GM08714 (cell line): ENCODE measurements around the gene ADAMTS17.

ENCODE experiments used
- H3K4me3 ChIP-seq: fragments of 200-500 bp; sonication (Bioruptor generic); 2 replicates; pipeline ENCODE4 v1.5.1; 2014; ENCODE audit warnings: mild to moderate bottlenecking, low read length, inconsistent platforms
- ZNF274 ChIP-seq: IDR thresholded peaks from 2 replicates; pipeline ENCODE4 v1.6.1; 2012; ENCODE audit warnings: mild to moderate bottlenecking, low read depth, low read length

The ADAMTS17 gene

GRCh38 chr15:100174159-100174903 lies 167.4 kb downstream of the ADAMTS17 start:
- no peak for TF ChIP-seq ZNF274
- no peak overlapping the region for H3K4me3 ChIP-seq

- no peak for TF ChIP-seq ZNF274
- H3K4me3 ChIP-seq: no peak overlapping the region
Measured at GRCh38 chr15:100172356-100173024, 169.3 kb downstream of the ADAMTS17 start.

GRCh38 chr15:100171411-100171810 lies 170.4 kb downstream of the ADAMTS17 start:
- no peak for TF ChIP-seq ZNF274
- H3K4me3 ChIP-seq: no peak overlapping the region

GRCh38 chr15:100170291-100171210 lies 171.2 kb downstream of the ADAMTS17 start:
- no peak for TF ChIP-seq ZNF274
- no peak overlapping the region for H3K4me3 ChIP-seq

- H3K4me3 ChIP-seq: no peak overlapping the region
- TF ChIP-seq ZNF274: no peak
Measured at GRCh38 chr15:100169615-100170290, 172.0 kb downstream of the ADAMTS17 start.

- no peak for TF ChIP-seq ZNF274
Measured at GRCh38 chr15:100168787-100169186, 173.0 kb downstream of the ADAMTS17 start.

GRCh38 chr15:100167884-100168375 lies 173.8 kb downstream of the ADAMTS17 start:
- TF ChIP-seq ZNF274: no peak
- H3K4me3 ChIP-seq: no peak overlapping the region

More at GRCh38 chr15:100168787-100169186, 173.0 kb downstream of the ADAMTS17 start:
- no peak overlapping the region for H3K4me3 ChIP-seq

- H3K4me3 ChIP-seq: no peak overlapping the region
- no peak for TF ChIP-seq ZNF274
Measured at GRCh38 chr15:100166313-100166712, 175.5 kb downstream of the ADAMTS17 start.

- no peak overlapping the region for H3K4me3 ChIP-seq
- TF ChIP-seq ZNF274: no peak
Measured at GRCh38 chr15:100163961-100164360, 177.8 kb downstream of the ADAMTS17 start.

- H3K4me3 ChIP-seq: no peak overlapping the region
- TF ChIP-seq ZNF274: no peak
Measured at GRCh38 chr15:100160953-100161352, 180.8 kb downstream of the ADAMTS17 start.

GRCh38 chr15:100159436-100159835 lies 182.3 kb downstream of the ADAMTS17 start:
- H3K4me3 ChIP-seq: no peak overlapping the region
- TF ChIP-seq ZNF274: no peak

GRCh38 chr15:100158356-100158755 lies 183.4 kb downstream of the ADAMTS17 start:
- TF ChIP-seq ZNF274: no peak
- no peak overlapping the region for H3K4me3 ChIP-seq

- TF ChIP-seq ZNF274: no peak
Measured at GRCh38 chr15:100156201-100156600, 185.6 kb downstream of the ADAMTS17 start.

GRCh38 chr15:100154338-100154737 lies 187.4 kb downstream of the ADAMTS17 start:
- no peak overlapping the region for H3K4me3 ChIP-seq
- no peak for TF ChIP-seq ZNF274

More at GRCh38 chr15:100156201-100156600, 185.6 kb downstream of the ADAMTS17 start:
- no peak overlapping the region for H3K4me3 ChIP-seq
